HCT116 (cell line): ENCODE measurements around the gene CA10.

ENCODE experiments used
- CEBPB ChIP-seq: IDR thresholded peaks from 2 replicates; pipeline ENCODE4 v1.6.1; 2012; ENCODE audit warnings: low read depth
- EGR1 ChIP-seq: IDR thresholded peaks from 2 replicates; pipeline ENCODE4 v1.6.1; 2012; ENCODE audit warnings: low read depth
- EZH2phosphoT487 ChIP-seq: fragments of 200-600 bp; IDR thresholded peaks from 2 replicates; pipeline ENCODE4 v1.6.1; 2018; ENCODE audit warnings: antibody characterized with exemption, borderline replicate concordance
- FOSL1 ChIP-seq: IDR thresholded peaks from 2 replicates; pipeline ENCODE4 v1.6.1; 2012; ENCODE audit warnings: low read depth
- MAX ChIP-seq: IDR thresholded peaks from 2 replicates; pipeline ENCODE4 v1.6.1; 2012
- POLR2A ChIP-seq: IDR thresholded peaks from 2 replicates; pipeline ENCODE4 v1.7.0; 2011; ENCODE audit warnings: borderline replicate concordance; ENCODE audit not compliant: insufficient read depth, insufficient read length; ENCODE audit errors: extremely low read depth
- POLR2AphosphoS5 ChIP-seq: IDR thresholded peaks from 2 replicates; pipeline ENCODE4 v1.6.1; 2011; ENCODE audit warnings: mild to moderate bottlenecking, low read depth, low read length, moderate library complexity
- RAD21 ChIP-seq: IDR thresholded peaks from 2 replicates; pipeline ENCODE4 v1.6.1; 2012; ENCODE audit warnings: low read depth, mild to moderate bottlenecking
- REST ChIP-seq: IDR thresholded peaks from 2 replicates; pipeline ENCODE4 v1.6.1; 2012; ENCODE audit warnings: low read depth
- ZNF274 ChIP-seq: fragments of 200-500 bp; sonication (Bioruptor generic); IDR thresholded peaks from 2 replicates; pipeline ENCODE4 v1.6.1; 2014; ENCODE audit warnings: mild to moderate bottlenecking, low read depth, low read length, inconsistent platforms
- TF ChIP-seq, protein P1 (sequence below), 3 experiments: fragments of 200-600 bp in 1 of 3; sonication (generic) in 1 of 3; IDR thresholded peaks in 2 of 3; conservative IDR thresholded peaks in 1 of 3; 2 replicates each; pipeline ENCODE4 v1.5.1; 2012 to 2017; ENCODE audit warnings: low read depth in 2 of 3, low read length in 2 of 3, antibody characterized with exemption in 1 of 3, borderline replicate concordance in 1 of 3, control low read depth in 1 of 3, mild to moderate bottlenecking in 1 of 3, mixed read lengths in 1 of 3, mixed run types in 1 of 3, moderate library complexity in 1 of 3; ENCODE audit not compliant: insufficient read depth in 1 of 3
- TF ChIP-seq, protein P2 (sequence below): IDR thresholded peaks from 2 replicates; pipeline ENCODE4 v1.6.1; 2011; ENCODE audit warnings: mild to moderate bottlenecking, low read length, moderate library complexity; ENCODE audit not compliant: insufficient replicate concordance; ENCODE audit errors: extremely low read depth

DNA sequence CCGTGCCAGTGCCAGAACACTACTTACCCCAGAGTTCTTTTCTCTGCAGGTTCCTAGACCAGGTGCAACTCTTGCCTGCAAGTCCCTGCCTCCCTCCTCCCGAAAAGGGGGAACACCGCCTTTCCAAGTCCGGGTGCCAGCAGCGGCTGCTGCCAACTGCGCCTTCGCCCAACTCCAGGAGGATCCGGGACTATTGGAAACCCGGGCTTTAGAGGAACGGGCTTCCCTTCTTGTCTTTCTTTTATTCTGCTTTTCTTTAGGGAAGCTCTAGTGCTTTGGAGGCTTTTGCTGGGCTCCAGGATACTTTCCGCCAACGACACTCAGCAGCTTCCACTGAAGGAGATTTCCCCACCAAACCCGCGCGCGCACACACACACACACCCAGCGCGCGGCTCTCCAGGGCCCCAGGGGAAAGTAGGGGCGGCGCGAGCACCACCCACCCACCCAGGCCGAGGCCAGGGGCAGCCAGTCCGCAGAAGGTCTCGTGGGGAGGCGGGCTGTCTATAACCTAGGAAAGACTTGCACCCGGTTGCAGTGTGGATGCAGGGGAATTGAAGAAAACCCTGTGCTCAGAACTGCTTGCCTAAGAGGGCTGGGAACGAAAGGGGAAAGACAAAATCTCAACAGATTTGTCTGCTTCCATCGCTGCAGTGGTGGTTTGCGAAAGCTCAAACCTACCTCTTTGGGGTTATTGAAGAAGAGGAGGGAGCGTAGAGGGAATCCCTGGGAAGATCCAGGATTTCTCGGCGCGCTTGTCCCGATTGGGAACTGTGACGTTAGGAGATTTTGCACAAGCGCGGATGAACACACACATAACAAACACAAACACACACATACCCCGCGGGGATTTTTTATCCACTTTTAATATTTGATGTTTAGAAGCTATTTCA lies 977 bp upstream of the CA10 start:
- TF ChIP-seq, protein P1, sequence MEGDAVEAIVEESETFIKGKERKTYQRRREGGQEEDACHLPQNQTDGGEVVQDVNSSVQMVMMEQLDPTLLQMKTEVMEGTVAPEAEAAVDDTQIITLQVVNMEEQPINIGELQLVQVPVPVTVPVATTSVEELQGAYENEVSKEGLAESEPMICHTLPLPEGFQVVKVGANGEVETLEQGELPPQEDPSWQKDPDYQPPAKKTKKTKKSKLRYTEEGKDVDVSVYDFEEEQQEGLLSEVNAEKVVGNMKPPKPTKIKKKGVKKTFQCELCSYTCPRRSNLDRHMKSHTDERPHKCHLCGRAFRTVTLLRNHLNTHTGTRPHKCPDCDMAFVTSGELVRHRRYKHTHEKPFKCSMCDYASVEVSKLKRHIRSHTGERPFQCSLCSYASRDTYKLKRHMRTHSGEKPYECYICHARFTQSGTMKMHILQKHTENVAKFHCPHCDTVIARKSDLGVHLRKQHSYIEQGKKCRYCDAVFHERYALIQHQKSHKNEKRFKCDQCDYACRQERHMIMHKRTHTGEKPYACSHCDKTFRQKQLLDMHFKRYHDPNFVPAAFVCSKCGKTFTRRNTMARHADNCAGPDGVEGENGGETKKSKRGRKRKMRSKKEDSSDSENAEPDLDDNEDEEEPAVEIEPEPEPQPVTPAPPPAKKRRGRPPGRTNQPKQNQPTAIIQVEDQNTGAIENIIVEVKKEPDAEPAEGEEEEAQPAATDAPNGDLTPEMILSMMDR (IDR thresholded peaks at IDR 0.05 in 2 of 3, conservative IDR thresholded peaks at IDR 0.05 in 1 of 3; ENCODE audit: borderline replicate concordance in 1 of 3, insufficient read depth in 1 of 3, low read depth in 2 of 3, low read length in 2 of 3): no peak
- no peak for TF ChIP-seq FOSL1
- no peak for TF ChIP-seq POLR2A
- TF ChIP-seq, protein P2, sequence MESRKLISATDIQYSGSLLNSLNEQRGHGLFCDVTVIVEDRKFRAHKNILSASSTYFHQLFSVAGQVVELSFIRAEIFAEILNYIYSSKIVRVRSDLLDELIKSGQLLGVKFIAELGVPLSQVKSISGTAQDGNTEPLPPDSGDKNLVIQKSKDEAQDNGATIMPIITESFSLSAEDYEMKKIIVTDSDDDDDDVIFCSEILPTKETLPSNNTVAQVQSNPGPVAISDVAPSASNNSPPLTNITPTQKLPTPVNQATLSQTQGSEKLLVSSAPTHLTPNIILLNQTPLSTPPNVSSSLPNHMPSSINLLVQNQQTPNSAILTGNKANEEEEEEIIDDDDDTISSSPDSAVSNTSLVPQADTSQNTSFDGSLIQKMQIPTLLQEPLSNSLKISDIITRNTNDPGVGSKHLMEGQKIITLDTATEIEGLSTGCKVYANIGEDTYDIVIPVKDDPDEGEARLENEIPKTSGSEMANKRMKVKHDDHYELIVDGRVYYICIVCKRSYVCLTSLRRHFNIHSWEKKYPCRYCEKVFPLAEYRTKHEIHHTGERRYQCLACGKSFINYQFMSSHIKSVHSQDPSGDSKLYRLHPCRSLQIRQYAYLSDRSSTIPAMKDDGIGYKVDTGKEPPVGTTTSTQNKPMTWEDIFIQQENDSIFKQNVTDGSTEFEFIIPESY: no peak
- no peak for TF ChIP-seq EZH2phosphoT487
- TF ChIP-seq ZNF274: no peak
- no peak for TF ChIP-seq MAX
- no peak for TF ChIP-seq CEBPB
- no peak for TF ChIP-seq POLR2AphosphoS5
- TF ChIP-seq EGR1: no peak
- no peak for TF ChIP-seq RAD21
- TF ChIP-seq REST: no peak
